ENCODE data around the gene ZNF317.

The ZNF317 gene

DNA sequence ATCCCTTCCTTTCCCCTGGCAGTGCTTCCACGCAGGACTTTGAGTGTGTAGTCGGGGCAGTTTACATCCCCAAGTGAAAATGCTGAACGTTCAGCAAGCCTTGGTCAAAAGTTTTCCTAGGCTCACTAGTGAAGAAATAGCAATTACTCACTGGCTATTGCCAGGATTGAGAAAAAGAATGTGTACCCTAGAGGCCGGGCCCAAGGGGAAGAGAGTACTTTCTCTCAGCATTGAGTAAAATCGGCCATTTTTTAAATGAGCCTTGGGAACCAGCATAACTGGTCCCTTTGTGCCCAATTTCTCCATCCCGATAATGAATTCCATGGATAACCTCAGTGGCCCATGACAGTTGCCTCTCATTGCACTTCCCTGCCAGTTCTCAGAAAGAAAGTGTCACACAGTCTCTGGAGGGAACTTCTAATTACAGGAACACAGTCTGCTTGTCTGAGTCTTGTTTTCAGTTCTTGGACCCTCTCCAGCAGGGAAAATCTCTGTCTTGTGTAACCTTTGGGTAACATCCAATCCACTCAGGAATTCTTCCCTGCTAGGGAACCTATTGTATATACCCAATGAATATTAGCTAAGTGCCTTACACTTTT, 31.3 kb downstream of the ZNF317 start:
- no peak overlapping the region for H3K4me3 ChIP-seq (ENCODE audit: low read depth, low read length)
- CTCF ChIA-PET: no interaction called here
- TF ChIP-seq ZIC2 (tag by site-specific recombination; IDR thresholded peaks at IDR 0.05): no peak
- H3K4me1 ChIP-seq (ENCODE audit: control insufficient read depth, insufficient read depth, low read length): no peaks in the 10 kb centered on the region
- H3K36me3 ChIP-seq (ENCODE audit: control insufficient read depth in 2 of 2, insufficient read depth in 1 of 2, low read length in 2 of 2): peaks cover 0 to 1% of the 10 kb centered on the region in 2 experiments; a peak in 2 of 3 replicates
- H3K9me3 ChIP-seq (ENCODE audit: control insufficient read depth, insufficient read depth, low read depth, low read length): no peaks in the 10 kb centered on the region; the same call in 1 of the 2 replicates
- POLR2A ChIA-PET: interaction anchor here (0.7 kb wide), 1 partner anchor 184 kb away, joined by 3 read pairs; no protein-coding TSS in a partner anchor
- H3K27ac ChIP-seq (ENCODE audit: extremely low read depth, low read depth, low read length): no peak overlapping the region

- ChIA-PET POLR2A (no interaction called here), CTCF (no interaction called here)
- no peaks in the 10 kb centered on the region; a peak in 1 of 3 replicates for H3K36me3 ChIP-seq (ENCODE audit: control insufficient read depth in 2 of 2, insufficient read depth in 1 of 2, low read length in 2 of 2)
- no peaks in the 10 kb centered on the region for H3K4me1 ChIP-seq (ENCODE audit: control insufficient read depth, insufficient read depth, low read length)
- TF ChIP-seq ZNF214 (tag by site-specific recombination; IDR thresholded peaks at IDR 0.05; ENCODE audit: borderline replicate concordance) (no peak), ZNF549 (tag by site-specific recombination; IDR thresholded peaks at IDR 0.05) (no peak), ZNF433 (tag by site-specific recombination; IDR thresholded peaks at IDR 0.05; ENCODE audit: low read depth) (no peak), ZNF157 (tag by site-specific recombination; IDR thresholded peaks at IDR 0.05) (no peak), ZNF664 (tag by site-specific recombination; IDR thresholded peaks at IDR 0.05) (no peak), ZNF174 (tag by site-specific recombination; IDR thresholded peaks at IDR 0.05) (no peak), ZNF626 (tag by site-specific recombination; IDR thresholded peaks at IDR 0.05) (no peak), ZNF23 (tag by site-specific recombination; IDR thresholded peaks at IDR 0.05; ENCODE audit: borderline replicate concordance) (no peak)
- TF ChIP-seq, protein P1, sequence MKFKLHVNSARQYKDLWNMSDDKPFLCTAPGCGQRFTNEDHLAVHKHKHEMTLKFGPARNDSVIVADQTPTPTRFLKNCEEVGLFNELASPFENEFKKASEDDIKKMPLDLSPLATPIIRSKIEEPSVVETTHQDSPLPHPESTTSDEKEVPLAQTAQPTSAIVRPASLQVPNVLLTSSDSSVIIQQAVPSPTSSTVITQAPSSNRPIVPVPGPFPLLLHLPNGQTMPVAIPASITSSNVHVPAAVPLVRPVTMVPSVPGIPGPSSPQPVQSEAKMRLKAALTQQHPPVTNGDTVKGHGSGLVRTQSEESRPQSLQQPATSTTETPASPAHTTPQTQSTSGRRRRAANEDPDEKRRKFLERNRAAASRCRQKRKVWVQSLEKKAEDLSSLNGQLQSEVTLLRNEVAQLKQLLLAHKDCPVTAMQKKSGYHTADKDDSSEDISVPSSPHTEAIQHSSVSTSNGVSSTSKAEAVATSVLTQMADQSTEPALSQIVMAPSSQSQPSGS (tag by site-specific recombination; IDR thresholded peaks at IDR 0.05; ENCODE audit: low read depth): no peak
- no peak overlapping the region for H3K4me3 ChIP-seq (ENCODE audit: low read depth, low read length)
- H3K27ac ChIP-seq (ENCODE audit: extremely low read depth, low read depth, low read length): no peak overlapping the region
- H3K9me3 ChIP-seq (ENCODE audit: control insufficient read depth, insufficient read depth, low read depth, low read length): no peaks in the 10 kb centered on the region; the same call in 1 of the 2 replicates
Observed at GRCh38 chr19:9175326-9175725, 35.1 kb downstream of the ZNF317 start.

GRCh38 chr19:9178901-9179300, 38.7 kb downstream of the ZNF317 start, which contains the start of gene OR7D2:
TSS of gene OR7D2 (plus strand) at chr19:9178979. CDS start at chr19:9185782, 6,803 bp downstream.
- POLR2A ChIA-PET: no interaction called here
- TF ChIP-seq ZBTB21 (tag by site-specific recombination; IDR thresholded peaks at IDR 0.05) (peak; percentile 90), ZNF544 (tag by site-specific recombination; IDR thresholded peaks at IDR 0.05) (no peak), ZNF629 (tag by site-specific recombination; IDR thresholded peaks at IDR 0.05) (peak; percentile 29; the same call in 1 of the 2 replicates), SCRT2 (tag by site-specific recombination; IDR thresholded peaks at IDR 0.05) (peak; percentile 41; the same call in 1 of the 2 replicates)
- TF ChIP-seq, protein P1 (tag by site-specific recombination; IDR thresholded peaks at IDR 0.05; ENCODE audit: low read depth): 0 out of 2 replicates have a peak, but pooled peaks have one; percentile 39
- no peak within 1 kb of the TSS for H3K27ac ChIP-seq (ENCODE audit: extremely low read depth, low read depth, low read length)
- H3K36me3 ChIP-seq (ENCODE audit: control insufficient read depth in 2 of 2, insufficient read depth in 1 of 2, low read length in 2 of 2): no peaks in the 10 kb centered on the region; a peak in 1 of 3 replicates
- H3K4me1 ChIP-seq (ENCODE audit: control insufficient read depth, insufficient read depth, low read length): no peaks in the 10 kb centered on the region
- CTCF ChIA-PET: interaction anchor here (0.7 kb wide), 1 partner anchor 79 kb away, joined by 4 read pairs; no protein-coding TSS in a partner anchor
- no peak within 1 kb of the TSS for H3K4me3 ChIP-seq (ENCODE audit: low read depth, low read length)
- no peaks in the 10 kb centered on the region; the same call in 1 of the 2 replicates for H3K9me3 ChIP-seq (ENCODE audit: control insufficient read depth, insufficient read depth, low read depth, low read length)

DNA sequence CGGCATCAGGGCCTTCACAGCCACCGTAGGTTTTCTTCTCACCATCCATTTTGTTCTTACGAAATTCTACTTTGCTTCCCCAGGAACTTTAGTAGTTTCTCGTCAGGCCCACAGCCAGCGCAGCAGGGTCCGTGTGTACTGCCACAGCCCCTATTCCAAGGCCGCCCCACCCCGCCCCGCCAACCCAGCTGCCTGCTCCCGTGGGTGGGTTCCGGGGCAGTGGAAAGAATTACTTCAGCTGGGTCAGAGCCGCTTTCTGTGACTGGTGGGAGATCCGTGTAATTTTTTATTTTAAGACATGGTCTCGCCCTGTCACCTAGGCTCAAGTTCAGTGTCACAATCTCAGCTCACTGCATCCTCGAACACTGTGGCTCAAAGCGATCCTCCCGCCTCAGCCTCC, 42.8 kb downstream of the ZNF317 start:
- H3K4me1 ChIP-seq (ENCODE audit: control insufficient read depth, insufficient read depth, low read length): no peaks in the 10 kb centered on the region
- H3K9me3 ChIP-seq (ENCODE audit: control insufficient read depth, insufficient read depth, low read depth, low read length): no peaks in the 10 kb centered on the region
- no peaks in the 10 kb centered on the region for H3K36me3 ChIP-seq (ENCODE audit: control insufficient read depth in 2 of 2, insufficient read depth in 1 of 2, low read length in 2 of 2)
- H3K27ac ChIP-seq (ENCODE audit: extremely low read depth, low read depth, low read length): no peak overlapping the region
- no peak overlapping the region for H3K4me3 ChIP-seq (ENCODE audit: low read depth, low read length)
- TF ChIP-seq ZNF121 (tag by site-specific recombination; IDR thresholded peaks at IDR 0.05) (no peak), ZNF626 (tag by site-specific recombination; IDR thresholded peaks at IDR 0.05) (no peak), ZNF521 (tag by site-specific recombination; IDR thresholded peaks at IDR 0.05) (no peak), ZNF837 (tag by site-specific recombination; IDR thresholded peaks at IDR 0.05) (no peak), ZNF292 (tag by site-specific recombination; IDR thresholded peaks at IDR 0.05; ENCODE audit: borderline replicate concordance, low read depth) (no peak), TCF7L2 (IDR thresholded peaks at IDR 0.05; ENCODE audit: borderline replicate concordance, low read depth, low read length) (no peak), BCL11B (tag by site-specific recombination; IDR thresholded peaks at IDR 0.05; ENCODE audit: low read depth) (no peak)
- TF ChIP-seq, protein P2, sequence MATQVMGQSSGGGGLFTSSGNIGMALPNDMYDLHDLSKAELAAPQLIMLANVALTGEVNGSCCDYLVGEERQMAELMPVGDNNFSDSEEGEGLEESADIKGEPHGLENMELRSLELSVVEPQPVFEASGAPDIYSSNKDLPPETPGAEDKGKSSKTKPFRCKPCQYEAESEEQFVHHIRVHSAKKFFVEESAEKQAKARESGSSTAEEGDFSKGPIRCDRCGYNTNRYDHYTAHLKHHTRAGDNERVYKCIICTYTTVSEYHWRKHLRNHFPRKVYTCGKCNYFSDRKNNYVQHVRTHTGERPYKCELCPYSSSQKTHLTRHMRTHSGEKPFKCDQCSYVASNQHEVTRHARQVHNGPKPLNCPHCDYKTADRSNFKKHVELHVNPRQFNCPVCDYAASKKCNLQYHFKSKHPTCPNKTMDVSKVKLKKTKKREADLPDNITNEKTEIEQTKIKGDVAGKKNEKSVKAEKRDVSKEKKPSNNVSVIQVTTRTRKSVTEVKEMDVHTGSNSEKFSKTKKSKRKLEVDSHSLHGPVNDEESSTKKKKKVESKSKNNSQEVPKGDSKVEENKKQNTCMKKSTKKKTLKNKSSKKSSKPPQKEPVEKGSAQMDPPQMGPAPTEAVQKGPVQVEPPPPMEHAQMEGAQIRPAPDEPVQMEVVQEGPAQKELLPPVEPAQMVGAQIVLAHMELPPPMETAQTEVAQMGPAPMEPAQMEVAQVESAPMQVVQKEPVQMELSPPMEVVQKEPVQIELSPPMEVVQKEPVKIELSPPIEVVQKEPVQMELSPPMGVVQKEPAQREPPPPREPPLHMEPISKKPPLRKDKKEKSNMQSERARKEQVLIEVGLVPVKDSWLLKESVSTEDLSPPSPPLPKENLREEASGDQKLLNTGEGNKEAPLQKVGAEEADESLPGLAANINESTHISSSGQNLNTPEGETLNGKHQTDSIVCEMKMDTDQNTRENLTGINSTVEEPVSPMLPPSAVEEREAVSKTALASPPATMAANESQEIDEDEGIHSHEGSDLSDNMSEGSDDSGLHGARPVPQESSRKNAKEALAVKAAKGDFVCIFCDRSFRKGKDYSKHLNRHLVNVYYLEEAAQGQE (tag by site-specific recombination; IDR thresholded peaks at IDR 0.05): no peak
- ChIA-PET POLR2A (no interaction called here), CTCF (no interaction called here)

All from HEK293 (cell line).